K562 (cell line): ENCODE results near the gene ENDOD1. TPM values are rescaled to one million over a fixed set of nuclear protein-coding genes. Genes with fewer than 3 reads are reported as not detected.

Source experiments
- ATAC-seq: fragments of 200-7000 bp; cut with Tn5 transposase; 3 replicates; pipeline ENCODE4 v1.9.1; 2020; ENCODE audit warnings: moderate library complexity
- BruUV-seq: library from RNA; stranded (reverse); fragments of 400-500 nt; replicated peaks from 2 replicates; lab custom pipeline; 2021; lab: Mats Ljungman, UMichigan
- CTCF ChIA-PET: fragments of 300-600 bp; formaldehyde crosslinking; extraction: SDS; loops from one replicate; lab custom pipeline; 2021; ENCODE audit warnings: low intra/inter-chr PET ratio; lab: Yijun Ruan, JAX
- POLR2A ChIA-PET: fragments of 300-600, 350-650 bp; sonication (Branson Sonifier 250); formaldehyde crosslinking; extraction: SDS; loops from one replicate; lab custom pipeline; 2021; ENCODE audit warnings: antibody characterized with exemption, inconsistent platforms; lab: Yijun Ruan, JAX
- DNase-seq, 4 experiments: peaks; one replicate each; pipeline versions ENCODE4 v3.0.0 to v3.0.0-alpha.2; 2011 to 2018; ENCODE audit warnings: low spot score in 3 of 4, mixed read lengths in 3 of 4; ENCODE audit errors: extremely low read depth in 1 of 4
- FAIRE-seq: peaks from 2 replicates; lab custom pipeline; 2011; peaks lifted over from hg19 to GRCh38; lab: Jason Lieb, UNC
- H2AFZ ChIP-seq: 2 replicates; pipeline ENCODE4 v1.6.0; 2011; ENCODE audit warnings: low read depth, low read length, control low read depth, inconsistent platforms
- H3K27ac ChIP-seq: fragments of 200-600 bp; 3 replicates; pipeline ENCODE4 v1.8.0; 2011; ENCODE audit warnings: low read depth, mild to moderate bottlenecking, control low read depth, inconsistent platforms, low read length, moderate library complexity, mixed read lengths; ENCODE audit errors: extremely low read depth
- H3K27me3 ChIP-seq, 2 experiments: fragments of 300-600 bp in 1 of 2; 2 replicates in 1 of 2; 3 replicates in 1 of 2; pipeline versions ENCODE4 v1.6.0 to v1.8.0; 2011; ENCODE audit warnings: inconsistent platforms in 2 of 2, low read length in 2 of 2, mild to moderate bottlenecking in 1 of 2, mixed read lengths in 1 of 2, moderate library complexity in 1 of 2; ENCODE audit not compliant: control insufficient read depth in 2 of 2, insufficient read depth in 2 of 2
- H3K36me3 ChIP-seq: fragments of 300-600 bp; 3 replicates; pipeline ENCODE4 v1.8.0; 2011; ENCODE audit warnings: mild to moderate bottlenecking, low read length, inconsistent platforms; ENCODE audit not compliant: control insufficient read depth, insufficient read depth
- H3K4me1 ChIP-seq, 2 experiments: fragments of 200-600 bp in 1 of 2; replicated peaks in 1 of 2; 2 replicates in 1 of 2; 3 replicates in 1 of 2; pipeline versions ENCODE4 v1.5.1 to v1.8.0; 2011; ENCODE audit warnings: inconsistent platforms in 2 of 2, low read length in 2 of 2, mild to moderate bottlenecking in 1 of 2, mixed read lengths in 1 of 2, moderate library complexity in 1 of 2; ENCODE audit not compliant: control insufficient read depth in 2 of 2, insufficient read depth in 2 of 2
- H3K4me2 ChIP-seq: 2 replicates; pipeline ENCODE4 v1.6.1; 2011; ENCODE audit warnings: low read length, control low read depth, inconsistent platforms, mixed read lengths; ENCODE audit not compliant: insufficient read depth
- H3K4me3 ChIP-seq: fragments of 200-600 bp; sonication (generic), shearing (Covaris generic); 2 replicates; pipeline ENCODE4 v1.5.1; 2016; ENCODE audit warnings: control low read depth, inconsistent platforms
- H3K79me2 ChIP-seq: fragments of 200-600 bp; 3 replicates; pipeline ENCODE4 v1.8.0; 2011; ENCODE audit warnings: low read length, inconsistent platforms; ENCODE audit not compliant: control insufficient read depth, insufficient read depth
- H3K9ac ChIP-seq, 2 experiments: 2 replicates each; pipeline versions ENCODE4 v1.6.0 to v1.6.1; 2011; ENCODE audit warnings: low read depth in 2 of 2, low read length in 2 of 2, control low read depth in 1 of 2, inconsistent platforms in 1 of 2, mild to moderate bottlenecking in 1 of 2, mixed read lengths in 1 of 2; ENCODE audit not compliant: insufficient read depth in 1 of 2
- H3K9me1 ChIP-seq: one replicate; pipeline ENCODE4 v1.6.0; 2011; ENCODE audit warnings: inconsistent platforms, mild to moderate bottlenecking, low read length, moderate library complexity; ENCODE audit not compliant: control insufficient read depth, insufficient read depth
- H3K9me3 ChIP-seq: replicated peaks from 2 replicates; pipeline ENCODE4 v1.5.1; 2011; ENCODE audit warnings: low read depth, low read length, inconsistent platforms; ENCODE audit not compliant: control insufficient read depth, insufficient read depth
- H4K20me1 ChIP-seq: replicated peaks from 2 replicates; pipeline ENCODE4 v1.6.1; 2011; ENCODE audit warnings: low read length, inconsistent platforms, mixed read lengths; ENCODE audit not compliant: control insufficient read depth, insufficient read depth
- CAMTA2 ChIP-seq: fragments of 250-450 bp; sonication (Bioruptor Pico); conservative IDR thresholded peaks from 2 replicates; pipeline ENCODE4 v1.5.1; 2022
- DACH1 ChIP-seq: fragments of 450-650 bp; IDR thresholded peaks from 2 replicates; pipeline ENCODE4 v1.6.1; 2018; ENCODE audit not compliant: partially characterized antibody
- FUS ChIP-seq: fragments of 200-400 bp; formaldehyde crosslinking; optimal IDR thresholded peaks from 2 replicates; pipeline ENCODE3; 2017; ENCODE audit warnings: low read depth, low read length
- GABPA ChIP-seq: fragments of 200-800 bp; sonication (Bioruptor generic); conservative IDR thresholded peaks from 2 replicates; pipeline ENCODE4 v1.6.1; 2016; ENCODE audit warnings: low read depth, missing genetic modification characterization, missing compliant biosample characterization
- GATAD2A ChIP-seq: fragments of 450-650 bp; IDR thresholded peaks from 2 replicates; pipeline ENCODE4 v1.6.1; 2017
- IFI16 ChIP-seq: fragments of 250-450 bp; sonication (Bioruptor Pico); IDR thresholded peaks from 2 replicates; pipeline ENCODE4 v2.1.2; 2022; ENCODE audit warnings: mild to moderate bottlenecking, inconsistent platforms
- NELFE ChIP-seq: IDR thresholded peaks from 2 replicates; pipeline ENCODE4 v1.6.1; 2011; ENCODE audit warnings: mild to moderate bottlenecking; ENCODE audit not compliant: insufficient read depth, insufficient read length
- NR1H2 ChIP-seq: sonication (generic); formaldehyde crosslinking; IDR thresholded peaks from 2 replicates; pipeline ENCODE4 v1.4.0; 2020; ENCODE audit warnings: mild to moderate bottlenecking, missing genetic modification reagents
- SMARCE1 ChIP-seq: fragments of 450-650 bp; IDR thresholded peaks from 2 replicates; pipeline ENCODE4 v1.7.1; 2016; ENCODE audit warnings: mild to moderate bottlenecking
- TCF15 ChIP-seq: fragments of 250-450 bp; sonication (Bioruptor Pico); IDR thresholded peaks from 2 replicates; pipeline ENCODE4 v1.8.0; 2022; ENCODE audit warnings: moderate library complexity, mild to moderate bottlenecking, inconsistent platforms
- XRCC5 ChIP-seq: fragments of 200-400 bp; formaldehyde crosslinking; IDR thresholded peaks from 2 replicates; pipeline ENCODE4 v1.6.1; 2017; ENCODE audit warnings: low read depth, mild to moderate bottlenecking, low read length
- ZNF212 ChIP-seq: fragments of 450-650 bp; formaldehyde crosslinking; IDR thresholded peaks from 2 replicates; pipeline ENCODE4 v1.4.0; 2020; ENCODE audit warnings: mild to moderate bottlenecking
- ZNF41 ChIP-seq: fragments of 250-450 bp; sonication (Bioruptor Pico); conservative IDR thresholded peaks from 2 replicates; pipeline ENCODE4 v1.4.0; 2020; ENCODE audit warnings: mild to moderate bottlenecking
- ZNF436 ChIP-seq: fragments of 250-450, 450-650 bp; sonication (Bioruptor Pico); formaldehyde crosslinking; IDR thresholded peaks from 2 replicates; pipeline ENCODE4 v1.7.0; 2020; ENCODE audit warnings: mild to moderate bottlenecking
- ZNF449 ChIP-seq: fragments of 250-450 bp; sonication (Bioruptor Pico); IDR thresholded peaks from 2 replicates; pipeline ENCODE4 v1.8.0; 2022; ENCODE audit warnings: moderate library complexity, mild to moderate bottlenecking, inconsistent platforms
- ZNF609 ChIP-seq: sonication (generic); formaldehyde crosslinking; IDR thresholded peaks from 2 replicates; pipeline ENCODE4 v1.8.1; 2023; ENCODE audit warnings: missing genetic modification reagents, mild to moderate bottlenecking, borderline replicate concordance
- WGBS: fragments of 100-300 bp; shearing (Covaris generic); methylation state at CpG from one replicate; pipeline ENCODE4 v1.1.6; 2016; ENCODE audit warnings: low coverage, mixed read lengths; ENCODE audit not compliant: insufficient coverage; ENCODE audit errors: missing lambda C conversion rate; 5-methylcytosine and 5-hydroxymethylcytosine counted together
- in situ Hi-C: fragments of 300-500 bp; cut with MboI; formaldehyde crosslinking; loops from 4 replicates; pipeline ENCODE4 v1.15.0; 2018; ENCODE audit warnings: inconsistent platforms, mixed read lengths
- intact Hi-C: fragments of 100-400 bp; cut with micrococcal nuclease; formaldehyde crosslinking; loops from 2 replicates; pipeline ENCODE4 v1.14.2; 2022
- polyA plus RNA-seq, 8 experiments: library from polyadenylated mRNA; depleted of rRNA in 4 of 8; stranded (reverse) in 5 of 8; unstranded in 3 of 8; fragments of >200 nt; fragmentation: Nextera tagmentation in 2 of 8; fragmentation: Illumina TruSeq in 1 of 8; extraction: Ambion mirVana in 2 of 8; extraction: Trizol in 1 of 8; gene quantifications; 2 replicates each; pipeline versions ENCODE4 v1.2.1 to v1.2.3, GENCODE V29; 2011 to 2014; ENCODE audit warnings: inconsistent platforms in 1 of 8, missing spikeins in 1 of 8
- total RNA-seq, 7 experiments: library from RNA; depleted of rRNA in 6 of 7; stranded (reverse); fragments of >200 nt in 6 of 7; fragmentation: Illumina TruSeq in 2 of 7; extraction: Trizol in 2 of 7; gene quantifications; 2 replicates each; pipeline versions ENCODE4 v1.2.1 to v1.2.3, GENCODE V29; 2011 to 2021; ENCODE audit warnings: low replicate concordance in 1 of 7

The ENDOD1 gene
- total and polyA plus RNA-seq, 9 of the 15 experiments (the other 6 are each of a cell fraction or from before 2014, with no cell fraction given): 4.2 to 11.8 (median 9.3) TPM

GRCh38 chr11:95082576-95083001 is 7.1 kb upstream of the ENDOD1 start:
- H3K27me3 ChIP-seq: no peaks in the 10 kb centered on the region
- H3K9me1 ChIP-seq: no peaks in the 10 kb centered on the region
- no peak overlapping the region for H3K9ac ChIP-seq
- TF ChIP-seq GABPA (tag): no peak
- TF ChIP-seq CAMTA2 (CRISPR knock-in tag): no peak
- no peak for TF ChIP-seq NELFE
- no peak for TF ChIP-seq ZNF609 (CRISPR knock-in tag)
- TF ChIP-seq TCF15 (CRISPR knock-in tag): no peak
- TF ChIP-seq FUS: no peak
- no peak for TF ChIP-seq ZNF41
- no peak for TF ChIP-seq GATAD2A
- TF ChIP-seq ZNF212 (CRISPR knock-in tag): no peak
- TF ChIP-seq SMARCE1: no peak
- TF ChIP-seq DACH1: no peak
- TF ChIP-seq ZNF449 (CRISPR knock-in tag): no peak
- no peak for TF ChIP-seq IFI16 (CRISPR knock-in tag)
- no peak for TF ChIP-seq ZNF436
- no peak for TF ChIP-seq XRCC5
- no peak for TF ChIP-seq NR1H2 (CRISPR knock-in tag)
- FAIRE-seq (no peak), DNase-seq (no peak), ATAC-seq (no peak)
- H3K4me1 ChIP-seq: peaks cover 0 to 5% of the 10 kb centered on the region in 2 experiments; a peak in 2 of 5 replicates
- H2AFZ ChIP-seq: no peak overlapping the region
- H3K79me2 ChIP-seq: no peaks in the 10 kb centered on the region
- H3K4me3 ChIP-seq: no peak overlapping the region
- POLR2A ChIA-PET: interaction anchor here (1.1 to 7.0 kb wide), 3 partner anchors 9 to 12 kb away, joined by 3 to 33 read pairs (median 4); no protein-coding TSS in a partner anchor
- no peak overlapping the region for H3K4me2 ChIP-seq
- in situ Hi-C loops: no loop called here
- CTCF ChIA-PET: no interaction called here
- no peaks in the 10 kb centered on the region for H4K20me1 ChIP-seq
- WGBS: 48% methylated on average over 2 of the region's 2 CpGs
- H3K27ac ChIP-seq: no peak overlapping the region
- no TSS peak for BruUV-seq
- H3K36me3 ChIP-seq: no peaks in the 10 kb centered on the region
- intact Hi-C loops: no loop called here
- no peaks in the 10 kb centered on the region for H3K9me3 ChIP-seq
